NCI-H524 (cell line): ENCODE measurements around the gene NEDD4L.
"Not testable (repeated sequence)": the region's sequence is repeated elsewhere in the genome, so short reads cannot be mapped to it uniquely, and the experiment has no call there.

Experiments
- DNase-seq, 2 experiments: peaks; one replicate each; lab custom pipeline; 2025; lab: John Stamatoyannopoulos, UW

Gene NEDD4L

DNA sequence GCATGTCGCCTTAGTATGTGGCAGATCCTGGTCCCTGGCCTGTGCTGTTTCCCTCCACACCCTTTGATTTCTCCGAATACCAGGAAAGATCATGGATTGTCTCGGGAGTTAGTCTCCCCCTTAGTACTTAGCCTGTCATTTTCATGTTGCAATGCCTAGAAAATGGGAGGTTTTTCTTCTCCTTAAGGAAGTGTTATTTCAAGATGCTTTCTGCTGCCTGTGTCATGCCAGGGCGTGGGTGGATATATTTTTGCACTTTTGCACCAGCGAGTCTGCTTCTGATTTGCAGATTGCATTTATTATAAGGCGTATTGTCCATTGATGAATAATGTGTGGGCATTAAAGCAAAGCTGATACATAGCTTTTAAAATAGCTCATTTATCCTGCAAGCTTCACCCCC lies 223.5 kb downstream of the NEDD4L start:
- no peak for DNase-seq

- no peak for DNase-seq
These were observed 224.8 kb downstream of the NEDD4L start for GRCh38 chr18:58268849-58269248.

GRCh38 chr18:58269931-58270330 lies 225.9 kb downstream of the NEDD4L start:
- no peak for DNase-seq

- DNase-seq: no peak
These were observed 226.4 kb downstream of the NEDD4L start for GRCh38 chr18:58270396-58270795.

GRCh38 chr18:58271770-58272169 lies 227.7 kb downstream of the NEDD4L start:
- no peak for DNase-seq

- no peak for DNase-seq
These were observed 228.2 kb downstream of the NEDD4L start for GRCh38 chr18:58272209-58272608.

DNA sequence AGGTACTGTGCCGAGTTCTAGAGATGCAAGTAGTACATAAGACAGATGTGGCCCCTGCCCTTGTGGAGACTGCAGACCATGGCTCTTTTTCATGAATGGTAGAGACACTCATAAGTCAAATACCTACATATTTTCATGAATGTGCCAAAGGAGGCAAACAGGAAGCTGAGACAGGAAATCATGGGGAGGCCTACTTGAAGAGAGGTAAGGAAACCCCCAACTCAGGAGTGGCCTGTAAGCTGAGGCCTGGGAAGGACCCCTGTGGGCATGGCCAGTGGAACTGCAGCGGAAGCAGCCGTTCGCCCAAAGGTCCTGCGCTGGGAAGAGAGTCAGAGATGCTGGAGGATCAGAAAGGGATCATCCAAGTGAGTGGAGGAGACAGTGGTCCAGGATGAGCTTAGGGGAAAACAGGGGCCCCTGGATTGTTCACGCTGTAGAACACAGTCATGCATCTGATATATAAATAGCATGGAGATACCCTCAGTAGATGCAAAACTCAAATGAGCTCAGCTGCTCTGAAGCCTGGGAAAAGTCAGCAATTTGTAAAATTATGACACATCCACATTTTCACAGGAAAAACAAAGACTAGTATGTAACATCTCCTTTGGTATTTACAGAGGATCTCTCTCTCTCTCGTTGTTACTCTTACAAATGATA lies 228.9 kb downstream of the NEDD4L start:
- no peak for DNase-seq

DNA sequence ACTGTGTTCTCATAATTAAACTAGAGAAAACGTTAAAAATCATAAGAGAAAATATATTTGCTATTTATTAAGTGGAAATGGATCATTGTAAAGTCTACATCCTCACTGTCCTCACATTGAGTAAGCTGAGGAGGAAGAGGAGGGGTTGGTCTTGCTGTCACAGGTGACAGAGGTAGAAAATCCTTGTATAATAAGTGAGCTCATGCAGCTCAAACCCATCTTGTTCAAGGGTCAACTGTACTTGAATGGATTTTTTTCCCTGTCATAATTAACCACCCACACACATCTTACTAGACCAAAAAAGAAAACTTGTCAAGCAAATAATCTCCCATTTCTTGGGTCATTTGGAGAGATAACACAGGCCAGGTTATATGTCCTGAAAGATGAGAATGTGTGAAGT lies 231.2 kb downstream of the NEDD4L start:
- no peak for DNase-seq

GRCh38 chr18:58276789-58277739 lies 233.0 kb downstream of the NEDD4L start:
- peak; percentile 36 to 75 for DNase-seq

- no peak for DNase-seq
These were observed 235.6 kb downstream of the NEDD4L start for GRCh38 chr18:58279504-58280175.

DNA sequence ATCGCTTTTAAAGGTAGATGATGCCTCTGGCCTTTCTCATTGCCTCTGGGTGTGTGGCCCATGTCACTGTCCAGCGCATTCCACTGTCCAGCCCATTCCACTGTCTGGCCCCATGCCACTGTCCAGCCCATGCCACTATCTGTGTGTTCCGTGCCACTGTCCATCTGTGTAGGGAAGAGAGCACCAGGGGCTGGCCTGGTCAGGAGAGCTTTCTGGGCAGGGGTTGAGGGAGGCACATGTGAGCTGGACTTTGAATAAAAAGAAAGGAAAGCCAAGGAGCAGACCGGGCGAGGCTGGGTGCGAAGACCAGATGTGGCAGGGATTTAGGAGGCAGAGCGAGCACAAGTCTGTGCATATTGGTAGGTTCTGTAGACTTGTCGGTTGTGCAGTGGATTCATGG lies 236.2 kb downstream of the NEDD4L start:
- DNase-seq: no peak

GRCh38 chr18:58282872-58283271 lies 238.8 kb downstream of the NEDD4L start:
- DNase-seq: not testable (repeated sequence)

DNA sequence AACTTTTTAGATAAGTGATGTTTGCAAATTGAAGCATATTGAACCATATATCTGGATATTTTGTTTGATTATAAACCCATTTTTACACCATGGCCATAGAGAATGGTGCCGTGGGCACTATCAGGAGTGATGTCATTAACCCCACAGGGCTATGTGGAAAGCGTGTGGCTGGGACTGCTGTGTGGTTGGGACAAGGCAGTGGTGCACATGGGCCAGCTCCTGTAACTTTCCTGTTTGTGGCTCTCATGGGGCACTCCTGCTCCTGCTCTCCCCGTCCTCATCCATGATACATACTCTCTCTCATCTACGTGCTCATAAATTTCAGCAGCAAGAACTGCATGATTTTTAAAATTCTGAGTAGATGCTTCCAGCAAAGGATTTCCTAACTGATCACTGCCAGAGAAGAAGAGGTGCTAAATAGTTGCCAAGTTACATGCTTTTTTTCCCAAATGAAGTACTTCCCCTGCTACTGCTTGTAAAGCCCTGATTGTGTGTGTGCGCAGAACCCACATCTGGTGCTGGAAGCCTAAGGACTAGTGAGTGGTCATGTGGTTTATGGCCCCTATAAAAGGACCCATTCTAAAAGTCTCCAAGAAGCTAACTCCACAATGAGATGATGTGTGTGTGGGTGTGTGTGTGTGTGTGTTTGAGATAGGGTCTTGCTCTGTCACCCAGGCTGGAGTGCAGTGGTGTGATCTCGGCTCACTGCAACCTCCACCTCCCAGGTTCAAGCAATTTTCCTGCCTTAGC lies 240.8 kb downstream of the NEDD4L start:
- DNase-seq: no peak

GRCh38 chr18:58285449-58286130 lies 241.6 kb downstream of the NEDD4L start:
- DNase-seq: no peak

DNA sequence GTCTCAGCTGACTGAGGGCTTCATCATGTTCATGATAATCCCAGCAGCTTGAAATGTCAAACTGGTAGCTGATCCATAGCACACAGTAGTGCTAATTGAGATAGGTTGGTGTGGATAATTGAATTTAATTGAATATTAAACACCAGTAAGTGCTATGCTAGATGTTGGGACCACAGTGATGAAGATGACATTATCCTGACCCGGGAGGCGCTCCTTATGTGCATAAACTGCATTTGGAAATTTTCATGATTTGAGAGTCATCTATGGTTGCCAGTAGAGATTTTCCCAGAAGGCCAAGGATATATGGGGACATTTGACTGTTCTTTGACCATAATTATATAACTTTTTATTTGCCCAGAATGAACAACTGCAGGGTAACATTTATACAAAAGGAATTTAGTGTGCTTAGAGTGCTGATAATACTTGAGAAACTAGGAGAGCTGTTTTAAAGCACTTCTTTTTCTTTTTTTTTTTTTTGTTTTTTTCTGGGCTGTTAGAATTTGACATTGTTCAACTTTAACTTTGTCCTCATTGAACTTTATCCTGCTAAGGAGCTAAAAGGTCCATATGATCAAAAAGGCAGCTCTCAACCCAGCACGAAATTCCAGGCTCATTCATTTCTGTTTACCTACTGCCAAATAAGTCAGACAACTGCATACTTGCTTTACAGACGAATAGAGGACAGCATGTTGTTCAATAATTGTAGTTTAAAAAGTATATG lies 242.8 kb downstream of the NEDD4L start:
- DNase-seq: no peak

DNA sequence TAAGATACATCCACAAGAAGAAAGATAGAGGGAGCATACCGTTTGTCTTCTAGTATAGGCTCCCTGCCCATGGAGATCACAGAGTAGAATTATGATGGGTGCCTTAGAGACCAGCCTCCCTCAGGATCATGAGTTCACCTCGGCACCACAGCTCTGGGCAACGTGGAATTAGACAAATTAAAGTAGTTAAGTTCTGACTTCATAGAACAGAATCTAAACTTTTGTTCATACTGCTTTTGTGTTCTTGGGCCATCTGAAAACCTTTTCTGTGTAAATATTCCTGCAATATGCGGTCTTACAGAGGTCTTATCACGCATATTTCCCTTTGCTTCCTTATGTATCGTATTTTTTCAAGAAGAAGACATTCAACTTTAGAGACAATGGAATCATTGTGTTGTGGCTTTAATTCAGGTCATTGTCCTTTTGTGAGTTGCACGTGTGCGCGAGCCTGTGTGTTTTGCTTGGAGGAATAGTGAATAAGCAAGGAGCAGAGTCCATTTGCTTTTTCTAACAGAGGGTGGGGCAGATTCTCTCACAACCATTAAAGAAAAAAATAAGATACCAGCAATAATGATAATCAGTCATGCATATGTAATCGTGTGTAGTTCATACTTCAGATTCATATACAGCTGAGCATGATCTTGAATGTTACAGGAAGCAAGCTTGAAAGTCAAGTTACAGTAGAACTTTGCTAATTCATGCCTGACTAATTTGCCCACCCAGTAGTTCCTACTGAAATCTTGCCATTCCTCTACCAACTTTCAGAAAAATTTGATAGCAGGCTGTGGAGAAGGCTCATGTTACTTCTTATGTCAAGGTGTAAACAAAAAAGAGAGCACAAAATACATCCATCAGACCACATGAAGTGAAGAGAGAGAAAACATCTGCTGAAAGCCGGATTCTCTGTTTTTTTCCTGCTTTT lies 243.6 kb downstream of the NEDD4L start:
- DNase-seq: no peak

DNA sequence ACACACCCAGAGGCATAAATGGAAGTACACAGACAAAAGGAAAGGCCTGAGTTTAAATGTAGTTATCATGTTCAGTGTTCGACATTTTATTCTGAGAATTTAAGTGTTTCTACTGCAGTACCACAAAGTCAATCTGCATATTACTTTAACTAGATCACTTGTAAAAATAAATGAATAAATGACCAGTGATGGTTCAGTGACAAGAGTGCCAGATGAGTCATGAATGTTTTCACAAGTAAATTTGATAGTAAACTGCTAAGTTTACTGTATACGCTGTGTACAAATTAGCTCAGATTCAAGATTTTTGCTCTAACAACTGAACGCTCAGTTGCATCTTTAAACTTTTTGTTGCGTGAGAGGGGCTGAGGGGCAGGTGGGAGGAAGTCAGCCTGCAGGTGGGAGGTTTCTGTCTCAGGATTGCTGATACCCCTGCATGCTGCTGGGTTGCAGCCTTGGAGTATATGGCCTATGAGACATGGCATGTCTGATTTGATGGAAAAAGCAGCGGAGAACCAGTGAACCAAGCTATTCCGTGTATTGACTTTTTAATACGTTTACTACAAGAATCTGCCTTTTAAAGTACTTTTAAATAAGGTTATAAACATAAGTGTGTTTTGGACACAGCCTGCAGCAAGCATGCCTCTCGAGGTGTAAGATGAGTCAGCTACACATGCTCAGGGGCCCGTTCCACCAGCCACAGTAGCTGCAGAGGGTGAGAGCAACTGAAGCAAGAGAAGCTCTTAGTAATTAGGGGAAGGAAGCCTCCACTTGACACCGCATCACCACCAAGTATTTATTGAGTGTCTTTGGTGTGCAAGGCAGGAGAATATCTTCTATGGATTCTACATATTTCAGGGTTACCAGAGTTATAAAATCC lies 245.1 kb downstream of the NEDD4L start:
- DNase-seq: no peak

- no peak for DNase-seq
These were observed 246.2 kb downstream of the NEDD4L start for GRCh38 chr18:58290116-58290695.
